ENCODE results near the gene TESPA1.

DNA sequence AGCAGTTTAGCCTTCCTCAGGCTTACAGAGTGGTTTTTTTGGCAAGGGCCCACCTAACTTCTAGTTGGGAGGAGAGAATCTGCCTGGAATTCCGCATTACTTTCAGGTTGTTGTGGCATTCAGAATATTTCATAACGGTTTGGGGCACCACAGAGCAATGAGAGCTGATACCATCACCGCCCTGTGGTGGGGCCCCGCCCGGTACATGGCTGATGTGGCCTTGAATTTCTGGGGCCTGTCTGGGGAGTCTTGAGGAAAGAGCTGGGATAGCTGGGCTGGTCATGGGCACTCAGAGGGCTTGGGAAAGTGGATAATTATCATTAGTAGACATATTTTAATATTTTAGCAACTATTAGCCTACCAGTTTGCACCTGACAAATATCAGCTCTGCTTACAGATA lies 4.2 kb downstream of the TESPA1 start:
- TF ChIP-seq CTCF (IDR thresholded peaks at IDR 0.05; ENCODE audit: poor library complexity) (no peak), EZH2 (IDR thresholded peaks at IDR 0.05; ENCODE audit: borderline replicate concordance) (no peak), EZH2phosphoT487 (IDR thresholded peaks at IDR 0.05; ENCODE audit: low read depth, severe bottlenecking, unreplicated experiment) (no peak)

Measured in hepatocyte (in vitro differentiated cells).